Testis (tissue), 3 donors: ENCODE results near the gene ISOC1. TPM values are rescaled to one million over a fixed set of nuclear protein-coding genes. Genes with fewer than 3 reads are reported as not detected.

Source experiments
- DNase-seq: peaks from one replicate; pipeline ENCODE4 v3.0.0-alpha.2; 2019
- H3K27ac ChIP-seq, 2 donors: fragments of 200-600 bp; sonication (generic); one replicate each; pipeline ENCODE4 v1.5.1; 2019
- H3K27me3 ChIP-seq: fragments of 200-600 bp; sonication (generic); one replicate; pipeline ENCODE4 v1.5.1; 2019
- H3K36me3 ChIP-seq: fragments of 200-600 bp; sonication (generic); one replicate; pipeline ENCODE4 v1.5.1; 2017; ENCODE audit warnings: low read depth; ENCODE audit errors: missing control alignments
- H3K4me1 ChIP-seq: fragments of 200-600 bp; sonication (generic); one replicate; pipeline ENCODE4 v1.5.1; 2019
- H3K4me3 ChIP-seq, 2 donors: fragments of 200-600 bp; sonication (generic); one replicate each; pipeline ENCODE4 v1.5.1; 2017 to 2019
- H3K9me3 ChIP-seq: fragments of 200-600 bp; sonication (generic); one replicate; pipeline ENCODE4 v1.5.1; 2017
- POLR2A ChIP-seq: fragments of 450-650 bp; IDR thresholded peaks from one replicate; pipeline ENCODE4 v1.6.1; 2017; ENCODE audit warnings: antibody characterized with exemption, mild to moderate bottlenecking, moderate library complexity
- intact Hi-C: fragments of 100-400 bp; cut with DNase I; formaldehyde crosslinking; loops from one replicate; pipeline ENCODE4 v1.15.1; 2023; ENCODE audit warnings: low total_unique reads
- microRNA-seq, 2 donors: library from miRNA; unstranded; fragments of <30 nt; microRNA quantifications; one replicate each; pipeline ENCODE4, GENCODE V29; 2016; ENCODE audit warnings: borderline number of aligned reads in 2 of 2, borderline replicate concordance in 1 of 2
- polyA plus RNA-seq: library from polyadenylated mRNA; stranded (reverse); fragments of 350-450 nt; fragmentation: Illumina TruSeq; extraction: RNeasy Lipid Tissue Mini Kit (QIAGEN cat#74804); gene quantifications from one replicate; pipeline ENCODE4 v1.2.3, GENCODE V29; 2014; ENCODE audit warnings: low read depth, low replicate concordance; ENCODE audit not compliant: insufficient read depth
- small RNA-seq, 2 donors: library from RNA; depleted of rRNA; stranded (forward); fragments of <200 nt; gene quantifications; one replicate each; pipeline ENCODE3, GENCODE V24; 2016
- total RNA-seq, 2 donors: library from RNA; depleted of rRNA; stranded (reverse); fragments of >200 nt; gene quantifications; one replicate each; pipeline ENCODE4 v1.2.3, GENCODE V29; 2016
- TF ChIP-seq, protein P1 (sequence below), 3 experiments: fragments of 450-650 bp in 2 of 3; fragments of 200-600 bp in 1 of 3; sonication (generic) in 1 of 3; IDR thresholded peaks; one replicate each; pipeline ENCODE4 v1.5.1; 2016 to 2019; ENCODE audit warnings: antibody characterized with exemption in 3 of 3, mild to moderate bottlenecking in 2 of 3, moderate library complexity in 1 of 3

Gene ISOC1
- total and polyA plus RNA-seq, 3 donors from 2014 or later, result 15.9 to 35.9 (median 19.3) TPM

DNA sequence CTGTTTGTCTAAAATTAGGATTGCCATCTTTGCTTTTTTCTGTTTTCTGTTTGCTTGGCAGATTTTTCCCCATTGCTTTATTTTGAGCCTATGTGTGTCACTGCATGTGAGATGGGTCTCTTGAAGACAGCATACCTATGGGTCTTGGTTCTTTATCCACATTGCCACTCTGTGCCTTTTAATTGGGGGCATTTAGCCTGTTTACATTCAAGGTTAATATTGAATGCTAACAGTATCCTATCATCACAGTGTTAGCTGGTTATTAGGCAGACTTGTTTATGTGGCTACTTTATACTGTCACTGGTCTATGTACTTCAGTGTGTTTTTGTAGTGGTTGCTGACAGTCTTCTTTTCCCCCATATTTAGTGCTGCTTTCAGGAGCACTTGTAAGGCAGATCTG, 67.3 kb downstream of the ISOC1 start:
- H3K9me3 ChIP-seq, result no peaks in the 10 kb centered on the region
- H3K27ac ChIP-seq, result no peak overlapping the region
- intact Hi-C loops, result no loop called here
- no peaks in the 10 kb centered on the region for H3K36me3 ChIP-seq
- no peaks in the 10 kb centered on the region for H3K4me1 ChIP-seq
- no peak for TF ChIP-seq POLR2A
- TF ChIP-seq, protein P1, sequence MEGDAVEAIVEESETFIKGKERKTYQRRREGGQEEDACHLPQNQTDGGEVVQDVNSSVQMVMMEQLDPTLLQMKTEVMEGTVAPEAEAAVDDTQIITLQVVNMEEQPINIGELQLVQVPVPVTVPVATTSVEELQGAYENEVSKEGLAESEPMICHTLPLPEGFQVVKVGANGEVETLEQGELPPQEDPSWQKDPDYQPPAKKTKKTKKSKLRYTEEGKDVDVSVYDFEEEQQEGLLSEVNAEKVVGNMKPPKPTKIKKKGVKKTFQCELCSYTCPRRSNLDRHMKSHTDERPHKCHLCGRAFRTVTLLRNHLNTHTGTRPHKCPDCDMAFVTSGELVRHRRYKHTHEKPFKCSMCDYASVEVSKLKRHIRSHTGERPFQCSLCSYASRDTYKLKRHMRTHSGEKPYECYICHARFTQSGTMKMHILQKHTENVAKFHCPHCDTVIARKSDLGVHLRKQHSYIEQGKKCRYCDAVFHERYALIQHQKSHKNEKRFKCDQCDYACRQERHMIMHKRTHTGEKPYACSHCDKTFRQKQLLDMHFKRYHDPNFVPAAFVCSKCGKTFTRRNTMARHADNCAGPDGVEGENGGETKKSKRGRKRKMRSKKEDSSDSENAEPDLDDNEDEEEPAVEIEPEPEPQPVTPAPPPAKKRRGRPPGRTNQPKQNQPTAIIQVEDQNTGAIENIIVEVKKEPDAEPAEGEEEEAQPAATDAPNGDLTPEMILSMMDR (IDR thresholded peaks at IDR 0.05), result no peak
- H3K27me3 ChIP-seq, result no peaks in the 10 kb centered on the region
- H3K4me3 ChIP-seq, result no peak overlapping the region
- DNase-seq, result no peak

Small RNA genes within 50 kb of the gene (microRNA-seq; reads per million reads assigned to microRNA genes)
- gene MIR4633, result 0 reads per million in 2 donors

Small RNA genes within 50 kb of the gene (small RNA-seq; reads per million reads assigned to genes)
- 0 reads per million in 2 donors for gene MIR4633

Other genes starting within 250 kb of the ISOC1 start
- 10 to 100 TPM in 1 of 2 donors, 1 to 10 TPM in 1; 6.1 to 36.4 TPM for gene SLC27A6, start 129.3 kb upstream of the ISOC1 start, total RNA-seq
- gene SLC27A6, start 129.3 kb upstream of the ISOC1 start, polyA plus RNA-seq, result 30.0 TPM